Hair follicle dermal papilla cell (primary cell): ENCODE measurements around the gene KIF3C. TPM values are rescaled to one million over a fixed set of nuclear protein-coding genes. Genes with fewer than 3 reads are reported as not detected.

Experiments
- small RNA-seq: library from RNA; depleted of rRNA; stranded (forward); fragments of <200 nt; gene quantifications from one replicate; pipeline ENCODE3, GENCODE V24; 2012
- total RNA-seq: library from RNA; depleted of rRNA; stranded (reverse); fragments of >200 nt; gene quantifications from 2 replicates; pipeline ENCODE4 v1.2.3, GENCODE V29; 2012

KIF3C gene
- 12.1 and 13.0 TPM in 2 replicates for total RNA-seq

GRCh38 chr2:25982273-25982967 is at the start of gene KIF3C:
Gene KIF3C, minus strand, starts transcription at chr2:25982497. Its CDS starts 580 bp downstream, at chr2:25981917.

GRCh38 chr2:25878361-25879132 is 103.8 kb downstream of the KIF3C start, which contains the start of gene ASXL2:
Gene ASXL2, minus strand, starts transcription at chr2:25878487. Its CDS starts 265 bp downstream, at chr2:25878222.

Small RNA genes within 50 kb of the gene (small RNA-seq; reads per million reads assigned to genes)
- not detected for gene NDUFB4P4
- not detected for gene UQCRHP2

Other genes with a start within 250 kb of the KIF3C start
- gene ASXL2, start 104.0 kb downstream of the KIF3C start, total RNA-seq = 15.4 and 16.6 TPM in 2 replicates
- gene RAB10, start 51.6 kb upstream of the KIF3C start, total RNA-seq = 102 and 113 TPM in 2 replicates
- 3.3 and 6.8 TPM in 2 replicates for gene GAREM2, start 190.6 kb upstream of the KIF3C start, total RNA-seq